GM19395 (cell line): ENCODE data around the gene PSMB1.
A peak's percentile ranks its signal among the peaks of the same experiment; 100 is the strongest.

Source experiments
- ATAC-seq: cut with Tn5 transposase; IDR thresholded peaks from one replicate; pipeline ENCODE4 v1.9.1; 2021; ENCODE audit warnings: mild to moderate bottlenecking, moderate library complexity; ENCODE audit not compliant: unreplicated experiment

The PSMB1 gene

GRCh38 chr6:170552765-170553533 lies at the start of gene PSMB1:
TSS of gene PSMB1 (minus strand) at chr6:170553307. CDS start at chr6:170553242, 65 bp downstream.
- peak; percentile 68 for ATAC-seq

- ATAC-seq = no peak
Measured at GRCh38 chr6:170597278-170597677, 44.2 kb upstream of the PSMB1 start.

- no peak for ATAC-seq
Measured at GRCh38 chr6:170596426-170596825, 43.3 kb upstream of the PSMB1 start.

- no peak for ATAC-seq
Measured at GRCh38 chr6:170590725-170591124, 37.6 kb upstream of the PSMB1 start.

GRCh38 chr6:170584954-170585498 lies 31.9 kb upstream of the PSMB1 start:
- peak; percentile 46 for ATAC-seq

- ATAC-seq = peak; percentile 97
Measured at GRCh38 chr6:170584181-170584953, 31.3 kb upstream of the PSMB1 start, which contains the start of gene PDCD2. TSS of gene PDCD2 (minus strand) at chr6:170584637. CDS start at chr6:170584581, 56 bp downstream.

GRCh38 chr6:170583756-170584180 lies 30.7 kb upstream of the PSMB1 start:
- ATAC-seq = peak; percentile 1

GRCh38 chr6:170578909-170579308 lies 25.8 kb upstream of the PSMB1 start:
- no peak for ATAC-seq

- ATAC-seq = no peak
Measured at GRCh38 chr6:170575250-170575649, 22.1 kb upstream of the PSMB1 start.

GRCh38 chr6:170572704-170573466 lies 19.8 kb upstream of the PSMB1 start:
- no peak for ATAC-seq

GRCh38 chr6:170564936-170565530 lies 11.9 kb upstream of the PSMB1 start:
- ATAC-seq = no peak

GRCh38 chr6:170561555-170561954 lies 8.4 kb upstream of the PSMB1 start:
- no peak for ATAC-seq

GRCh38 chr6:170555305-170555704 lies 2.2 kb upstream of the PSMB1 start:
- no peak for ATAC-seq

- ATAC-seq = no peak
Measured at GRCh38 chr6:170554796-170555137, 1.7 kb upstream of the PSMB1 start.

- ATAC-seq = peak; percentile 97
Measured at GRCh38 chr6:170554013-170554795, 1.1 kb upstream of the PSMB1 start, which contains the start of gene TBP. TSS of gene TBP (plus strand) at chr6:170554369. CDS start at chr6:170557030, 2,661 bp downstream.

- peak; percentile 42 for ATAC-seq
Measured at GRCh38 chr6:170553534-170554012, 466 bp upstream of the PSMB1 start.

GRCh38 chr6:170545405-170545804 lies 7.7 kb downstream of the PSMB1 start:
- ATAC-seq = no peak

- ATAC-seq = no peak
Measured at GRCh38 chr6:170542031-170542719, 10.9 kb downstream of the PSMB1 start.

- no peak for ATAC-seq
Measured at GRCh38 chr6:170537329-170537728, 15.8 kb downstream of the PSMB1 start.
